B cell (primary cell): Measurements from ENCODE around the gene SLC51B. TPM values are rescaled to one million over a fixed set of nuclear protein-coding genes. Genes with fewer than 3 reads are reported as not detected.

Source experiments
- ATAC-seq: fragments of 200-7000 bp; cut with Tn5 transposase; one replicate; pipeline ENCODE4 v1.10.0; 2021; ENCODE audit warnings: low read depth, mild to moderate bottlenecking, moderate number of reproducible peaks, moderate library complexity
- CTCF ChIA-PET: fragments of 350-600 bp; sonication (Branson Sonifier 250); formaldehyde crosslinking; loops from one replicate; lab custom pipeline; 2021; ENCODE audit warnings: antibody characterized with exemption, inconsistent platforms; lab: Charles Lee
- POLR2A ChIA-PET: fragments of 350-600 bp; sonication (Branson Sonifier 250); formaldehyde crosslinking; loops from one replicate; lab custom pipeline; 2021; ENCODE audit warnings: antibody characterized with exemption; lab: Charles Lee
- DNase-seq: peaks from one replicate; pipeline ENCODE4 v3.0.0; 2013
- H2AFZ ChIP-seq: 2 replicates; pipeline ENCODE4 v1.6.1; 2012; ENCODE audit warnings: mild to moderate bottlenecking, low read depth, low read length; ENCODE audit not compliant: insufficient read depth, poor library complexity, severe bottlenecking
- H3K27ac ChIP-seq, 2 donors: 1 replicate in 1 of 2; 2 replicates in 1 of 2; pipeline ENCODE4 v1.5.1; 2012 to 2013; ENCODE audit warnings: low read length in 2 of 2, mild to moderate bottlenecking in 2 of 2, moderate library complexity in 1 of 2
- H3K27me3 ChIP-seq, 4 experiments: fragments of 200-600 bp in 1 of 4; sonication (generic) in 1 of 4; replicated peaks in 1 of 4; 1 replicate in 2 of 4; 2 replicates in 2 of 4; pipeline versions ENCODE4 v1.6.1 to v1.7.0; 2013 to 2016; ENCODE audit warnings: low read length in 3 of 4, mild to moderate bottlenecking in 2 of 4, mixed read lengths in 1 of 4, moderate library complexity in 1 of 4; ENCODE audit not compliant: insufficient read depth in 4 of 4, control insufficient read depth in 3 of 4; ENCODE audit errors: control extremely low read depth in 1 of 4
- H3K36me3 ChIP-seq, 2 experiments: replicated peaks in 1 of 2; 1 replicate in 1 of 2; 2 replicates in 1 of 2; pipeline versions ENCODE4 v1.6.1 to v1.7.1; 2013; ENCODE audit warnings: low read length in 1 of 2; ENCODE audit not compliant: insufficient read depth in 2 of 2, control insufficient read depth in 1 of 2; ENCODE audit errors: control extremely low read depth in 1 of 2, extremely low read depth in 1 of 2
- H3K4me1 ChIP-seq, 2 donors: fragments of 200-600 bp in 1 of 2; sonication (generic) in 1 of 2; 1 replicate in 1 of 2; 2 replicates in 1 of 2; pipeline versions ENCODE4 v1.5.1 to v1.6.1; 2013 to 2017; ENCODE audit warnings: low read length in 2 of 2; ENCODE audit not compliant: control insufficient read depth in 2 of 2, insufficient read depth in 2 of 2
- H3K4me2 ChIP-seq: replicated peaks from 2 replicates; pipeline ENCODE3; 2012; ENCODE audit warnings: mild to moderate bottlenecking, low read depth, low read length; ENCODE audit not compliant: poor library complexity, severe bottlenecking
- H3K4me3 ChIP-seq, 5 experiments: fragments of 200-600 bp in 1 of 5; sonication (generic) in 1 of 5; 1 replicate in 3 of 5; 2 replicates in 2 of 5; pipeline versions ENCODE4 v1.5.1 to v1.7.0; 2011 to 2016; ENCODE audit warnings: low read length in 4 of 5, mild to moderate bottlenecking in 4 of 5, low read depth in 2 of 5, control low read depth in 1 of 5, moderate library complexity in 1 of 5; ENCODE audit not compliant: insufficient read depth in 1 of 5; ENCODE audit errors: control extremely low read depth in 1 of 5, extremely low read depth in 1 of 5
- H3K79me2 ChIP-seq: fragments of 200-600 bp; sonication (generic); one replicate; pipeline ENCODE4 v1.6.0; 2016; ENCODE audit warnings: low read length; ENCODE audit not compliant: control insufficient read depth, insufficient read depth
- H3K9ac ChIP-seq: fragments of 200-600 bp; sonication (generic); 2 replicates; pipeline ENCODE4 v1.6.1; 2017; ENCODE audit warnings: mild to moderate bottlenecking, low read length, moderate library complexity
- H3K9me3 ChIP-seq, 3 donors: one replicate each; pipeline versions ENCODE4 v1.6.1 to v1.7.1; 2013; ENCODE audit warnings: low read length in 2 of 3; ENCODE audit not compliant: control insufficient read depth in 2 of 3, insufficient read depth in 1 of 3; ENCODE audit errors: control extremely low read depth in 1 of 3
- H4K20me1 ChIP-seq: 2 replicates; pipeline ENCODE4 v1.6.0; 2012; ENCODE audit warnings: mild to moderate bottlenecking, low read length; ENCODE audit not compliant: insufficient read depth, control insufficient read depth, poor library complexity, severe bottlenecking
- H3K27ac Mint-ChIP-seq: one replicate; pipeline ENCODE4 v1.8.0; 2021; ENCODE audit warnings: mixed read lengths
- H3K27me3 Mint-ChIP-seq: one replicate; pipeline ENCODE4 v1.8.0; 2021; ENCODE audit warnings: mixed read lengths
- H3K4me1 Mint-ChIP-seq: one replicate; pipeline ENCODE4 v1.8.0; 2021; ENCODE audit warnings: mixed read lengths
- H3K4me3 Mint-ChIP-seq: one replicate; pipeline ENCODE4 v1.8.0; 2021; ENCODE audit warnings: mixed read lengths
- H3K9me3 Mint-ChIP-seq: one replicate; pipeline ENCODE4 v1.8.0; 2022; ENCODE audit warnings: mixed read lengths; ENCODE audit not compliant: insufficient read depth
- EZH2 ChIP-seq: IDR thresholded peaks from 2 replicates; pipeline ENCODE4 v1.6.1; 2012; ENCODE audit warnings: borderline replicate concordance, low read depth, mild to moderate bottlenecking, moderate library complexity, low read length; ENCODE audit not compliant: insufficient read depth, poor library complexity, severe bottlenecking
- WGBS: methylation state at CpG from one replicate; pipeline ENCODE4 v1.1.5; 2013; ENCODE audit warnings: missing lambda C conversion rate; ENCODE audit not compliant: insufficient coverage; 5-methylcytosine and 5-hydroxymethylcytosine counted together
- intact Hi-C: fragments of 100-400 bp; cut with micrococcal nuclease; formaldehyde crosslinking; loops from one replicate; pipeline ENCODE4 v1.10.0; 2022
- polyA plus RNA-seq: library from polyadenylated mRNA; depleted of rRNA; stranded (reverse); fragments of >200 nt; gene quantifications from 2 replicates; pipeline ENCODE4 v1.2.3, GENCODE V29; 2012
- total RNA-seq, 2 donors: library from RNA; stranded (reverse); fragments of 120-200 nt in 1 of 2; gene quantifications; 1 replicate in 1 of 2; 2 replicates in 1 of 2; pipeline versions ENCODE4 v1.2.3 to v1.2.4, GENCODE V29; 2013 to 2022
- TF ChIP-seq, protein P1 (sequence below): fragments of 200-600 bp; IDR thresholded peaks from one replicate; pipeline ENCODE4 v1.8.0; 2022; ENCODE audit warnings: antibody characterized with exemption, mild to moderate bottlenecking

The SLC51B gene
- total and polyA plus RNA-seq, 2 donors (not counting 1 experiment from before 2014, with no cell fraction given): not detected

DNA sequence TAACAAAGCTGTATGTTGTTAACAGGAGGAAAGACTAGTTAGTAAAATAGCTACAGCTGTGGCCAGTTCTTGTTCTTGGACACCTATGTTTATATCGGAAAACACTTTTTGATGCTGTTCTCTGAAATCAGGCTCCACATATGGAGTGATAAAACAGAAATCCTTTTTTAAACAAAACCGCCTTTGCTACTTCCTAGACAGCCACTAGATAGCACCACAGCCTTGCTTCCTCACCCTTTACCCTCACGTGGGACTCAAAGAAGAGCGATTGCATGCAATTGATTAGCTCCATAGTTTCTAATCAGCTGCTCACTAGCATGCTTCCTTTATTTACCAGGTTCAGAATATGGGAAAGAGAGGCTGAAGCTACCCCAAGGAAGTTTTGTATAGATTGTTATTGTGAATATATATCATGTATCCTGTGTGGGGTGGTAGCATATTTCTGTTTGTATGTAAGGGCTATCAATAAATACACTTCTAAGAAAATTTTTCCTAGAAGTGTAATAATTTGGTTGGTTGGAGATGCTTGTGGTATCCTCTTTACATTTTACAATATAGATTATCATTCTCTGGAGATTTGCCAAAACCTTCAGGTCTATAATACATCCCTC, 11.4 kb upstream of the SLC51B start:
- Mint-ChIP-seq H3K9me3 (no peaks in the 10 kb centered on the region), H3K27ac (no peak overlapping the region), H3K4me3 (no peak overlapping the region), H3K4me1 (peaks cover 14% of the 10 kb centered on the region), H3K27me3 (peaks cover 9% of the 10 kb centered on the region)
- Histone ChIP-seq H3K36me3 (no peaks in the 10 kb centered on the region), H2AFZ (peak overlapping the region; percentile 58), H3K4me1 (peaks cover 8 to 21% of the 10 kb centered on the region in 2 donors), H3K9me3 (no peaks in the 10 kb centered on the region), H3K27ac (no peak overlapping the region), H3K4me2 (peak overlapping the region; percentile 48), H4K20me1 (no peaks in the 10 kb centered on the region), H3K9ac (no peak overlapping the region), H3K4me3 (no peak overlapping the region), H3K27me3 (peaks cover 0 to 3% (median 0%) of the 10 kb centered on the region in 4 experiments), H3K79me2 (peaks cover 12% of the 10 kb centered on the region)
- ATAC-seq (no peak), DNase-seq (peak; percentile 63)
- intact Hi-C loops: loop anchor here (1.0 to 2.0 kb wide), 3 partner anchors 15 to 264 kb away; no protein-coding TSS in a partner anchor
- ChIA-PET POLR2A (interaction anchor here (0.6 to 1.0 kb wide), 2 partner anchors 261 to 271 kb away, joined by 4 to 11 read pairs; partner anchors contain the start of gene RNU5B-1), CTCF (interaction anchor here (0.6 to 2.7 kb wide), 19 partner anchors 8 to 358 kb away, joined by 3 to 19 read pairs (median 4); partner anchors contain the start of genes KBTBD13 and PARP16)
- whole genome bisulfite sequencing: 0% methylated on average over 3 of the region's 4 CpGs
- TF ChIP-seq, protein P1, sequence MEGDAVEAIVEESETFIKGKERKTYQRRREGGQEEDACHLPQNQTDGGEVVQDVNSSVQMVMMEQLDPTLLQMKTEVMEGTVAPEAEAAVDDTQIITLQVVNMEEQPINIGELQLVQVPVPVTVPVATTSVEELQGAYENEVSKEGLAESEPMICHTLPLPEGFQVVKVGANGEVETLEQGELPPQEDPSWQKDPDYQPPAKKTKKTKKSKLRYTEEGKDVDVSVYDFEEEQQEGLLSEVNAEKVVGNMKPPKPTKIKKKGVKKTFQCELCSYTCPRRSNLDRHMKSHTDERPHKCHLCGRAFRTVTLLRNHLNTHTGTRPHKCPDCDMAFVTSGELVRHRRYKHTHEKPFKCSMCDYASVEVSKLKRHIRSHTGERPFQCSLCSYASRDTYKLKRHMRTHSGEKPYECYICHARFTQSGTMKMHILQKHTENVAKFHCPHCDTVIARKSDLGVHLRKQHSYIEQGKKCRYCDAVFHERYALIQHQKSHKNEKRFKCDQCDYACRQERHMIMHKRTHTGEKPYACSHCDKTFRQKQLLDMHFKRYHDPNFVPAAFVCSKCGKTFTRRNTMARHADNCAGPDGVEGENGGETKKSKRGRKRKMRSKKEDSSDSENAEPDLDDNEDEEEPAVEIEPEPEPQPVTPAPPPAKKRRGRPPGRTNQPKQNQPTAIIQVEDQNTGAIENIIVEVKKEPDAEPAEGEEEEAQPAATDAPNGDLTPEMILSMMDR: no peak
- no peak for TF ChIP-seq EZH2

DNA sequence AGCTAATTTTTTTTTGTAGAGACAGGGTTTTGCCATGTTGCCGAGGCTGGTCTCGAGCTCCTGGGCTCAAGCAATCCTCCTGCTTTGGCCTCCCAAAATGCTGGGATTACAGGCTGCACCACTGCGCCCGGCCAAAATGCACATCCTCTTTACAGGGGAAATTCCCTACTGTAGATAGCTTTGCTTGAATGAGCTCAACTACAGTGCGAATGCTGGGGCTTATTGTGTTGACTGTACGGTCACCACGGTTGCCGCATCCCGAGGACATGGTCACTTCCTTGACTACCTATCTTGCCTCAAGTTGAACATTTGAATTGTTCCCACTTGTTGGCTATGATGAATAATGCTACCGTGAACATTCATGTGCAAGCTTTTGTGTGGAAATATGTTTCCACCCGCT, 10.5 kb upstream of the SLC51B start:
- Histone ChIP-seq H2AFZ (no peak overlapping the region), H4K20me1 (no peaks in the 10 kb centered on the region), H3K4me2 (no peak overlapping the region), H3K36me3 (no peaks in the 10 kb centered on the region), H3K9ac (no peak overlapping the region), H3K4me3 (no peak overlapping the region), H3K79me2 (peaks cover 5% of the 10 kb centered on the region), H3K9me3 (no peaks in the 10 kb centered on the region), H3K4me1 (peaks cover 8 to 20% of the 10 kb centered on the region in 2 donors), H3K27me3 (peaks cover 0 to 3% (median 0%) of the 10 kb centered on the region in 4 experiments), H3K27ac (no peak overlapping the region)
- no peak for ATAC-seq
- no peak for TF ChIP-seq EZH2
- TF ChIP-seq, protein P1: no peak
- CTCF ChIA-PET: interaction anchor here (0.7 to 2.7 kb wide), 16 partner anchors 9 to 357 kb away, joined by 3 to 19 read pairs (median 4); partner anchors contain the start of genes CLPX, KBTBD13 and PARP16
- no peak for DNase-seq
- peaks cover 9% of the 10 kb centered on the region for H3K27me3 Mint-ChIP-seq
- H3K4me3 Mint-ChIP-seq: no peak overlapping the region
- no peak overlapping the region for H3K27ac Mint-ChIP-seq
- peaks cover 14% of the 10 kb centered on the region for H3K4me1 Mint-ChIP-seq
- 97% methylated on average over 9 of the region's 11 CpGs for WGBS
- H3K9me3 Mint-ChIP-seq: no peaks in the 10 kb centered on the region
- intact Hi-C loops: no loop called here
- POLR2A ChIA-PET: interaction anchor here (0.7 kb wide), 1 partner anchor 55 kb away, joined by 5 read pairs; no protein-coding TSS in a partner anchor
